IMR-90 (cell line): ENCODE data around the gene TUBA3D. TPM values are rescaled to one million over a fixed set of nuclear protein-coding genes. Genes with fewer than 3 reads are reported as not detected.

Experiments used
- ATAC-seq: fragments of 200-7000 bp; cut with Tn5 transposase; 2 replicates; pipeline ENCODE4 v1.9.1; 2020; ENCODE audit warnings: low read depth, mild to moderate bottlenecking, moderate library complexity
- BruUV-seq: library from RNA; stranded (reverse); fragments of 400-500 nt; replicated peaks from 2 replicates; lab custom pipeline; 2021; lab: Mats Ljungman, UMichigan
- CTCF ChIA-PET: fragments of 300-600 bp; formaldehyde crosslinking; extraction: SDS; loops from one replicate; lab custom pipeline; 2021; ENCODE audit warnings: antibody characterized with exemption; lab: Yijun Ruan, JAX
- POLR2A ChIA-PET: fragments of 300-600 bp; sonication (Branson Sonifier 250); formaldehyde crosslinking; loops from one replicate; lab custom pipeline; 2022; ENCODE audit warnings: antibody characterized with exemption; ENCODE audit not compliant: unreplicated experiment; lab: Charles Lee
- DNase-seq: peaks from one replicate; pipeline ENCODE4 v3.0.0; 2013
- H2AFZ ChIP-seq: replicated peaks from 2 replicates; pipeline ENCODE3; 2013; ENCODE audit warnings: low read length, mild to moderate bottlenecking; ENCODE audit not compliant: poor library complexity
- H2AK5ac ChIP-seq: 2 replicates; pipeline ENCODE4 v1.6.1; 2013; ENCODE audit warnings: low read depth, low read length, inconsistent platforms
- H2AK9ac ChIP-seq: replicated peaks from 2 replicates; pipeline ENCODE3; 2013; ENCODE audit warnings: mild to moderate bottlenecking, low read depth, low read length, moderate library complexity; ENCODE audit not compliant: poor library complexity
- H2BK120ac ChIP-seq: 2 replicates; pipeline ENCODE4 v1.6.1; 2013; ENCODE audit warnings: low read depth, low read length, inconsistent platforms
- H2BK15ac ChIP-seq: 3 replicates; pipeline ENCODE4 v1.6.1; 2013; ENCODE audit warnings: low read depth, low read length, inconsistent platforms
- H2BK20ac ChIP-seq: 2 replicates; pipeline ENCODE4 v1.6.1; 2013; ENCODE audit warnings: low read depth, mild to moderate bottlenecking, inconsistent platforms, low read length, moderate library complexity
- H2BK5ac ChIP-seq: 2 replicates; pipeline ENCODE4 v1.6.1; 2013; ENCODE audit warnings: mild to moderate bottlenecking, low read depth, low read length, inconsistent platforms; ENCODE audit not compliant: poor library complexity, severe bottlenecking
- H3K14ac ChIP-seq: replicated peaks from 2 replicates; pipeline ENCODE4 v1.6.1; 2013; ENCODE audit warnings: low read depth, low read length, inconsistent platforms
- H3K18ac ChIP-seq: 2 replicates; pipeline ENCODE4 v1.6.1; 2013; ENCODE audit warnings: low read depth, low read length, control low read depth
- H3K23ac ChIP-seq: 2 replicates; pipeline ENCODE4 v1.6.1; 2013; ENCODE audit warnings: low read depth, low read length, inconsistent platforms
- H3K27ac ChIP-seq: 2 replicates; pipeline ENCODE4 v1.5.1; 2013; ENCODE audit warnings: mild to moderate bottlenecking, control low read depth, low read length; ENCODE audit not compliant: insufficient read depth
- H3K27me3 ChIP-seq: 2 replicates; pipeline ENCODE4 v1.6.1; 2013; ENCODE audit warnings: low read length; ENCODE audit not compliant: control insufficient read depth, insufficient read depth
- H3K36me3 ChIP-seq: 2 replicates; pipeline ENCODE4 v1.6.1; 2013; ENCODE audit warnings: low read length, mixed read lengths; ENCODE audit not compliant: control insufficient read depth, insufficient read depth
- H3K4ac ChIP-seq: 2 replicates; pipeline ENCODE4 v1.6.1; 2013; ENCODE audit warnings: low read depth, low read length, inconsistent platforms
- H3K4me1 ChIP-seq: 2 replicates; pipeline ENCODE4 v1.6.1; 2013; ENCODE audit warnings: low read length, mixed read lengths; ENCODE audit not compliant: control insufficient read depth, insufficient read depth
- H3K4me2 ChIP-seq: 2 replicates; pipeline ENCODE4 v1.6.1; 2013; ENCODE audit warnings: low read depth, mild to moderate bottlenecking, control low read depth, low read length, moderate library complexity
- H3K4me3 ChIP-seq: 2 replicates; pipeline ENCODE4 v1.5.1; 2013; ENCODE audit warnings: low read depth, mild to moderate bottlenecking, control low read depth, low read length, moderate library complexity; ENCODE audit not compliant: insufficient read depth
- H3K56ac ChIP-seq: 2 replicates; pipeline ENCODE4 v1.6.1; 2013; ENCODE audit warnings: low read length, inconsistent platforms; ENCODE audit not compliant: insufficient read depth; ENCODE audit errors: extremely low read depth
- H3K79me1 ChIP-seq, 2 experiments: 2 replicates each; pipeline ENCODE4 v1.6.1; 2013; ENCODE audit warnings: low read length in 2 of 2, inconsistent platforms in 1 of 2, low read depth in 1 of 2
- H3K9ac ChIP-seq: 2 replicates; pipeline ENCODE4 v1.6.1; 2013; ENCODE audit warnings: low read depth, low read length, control low read depth
- H3K9me1 ChIP-seq: 2 replicates; pipeline ENCODE4 v1.6.1; 2013; ENCODE audit warnings: low read length, inconsistent platforms; ENCODE audit not compliant: insufficient read depth
- H3K9me3 ChIP-seq: 2 replicates; pipeline ENCODE4 v1.6.1; 2013; ENCODE audit warnings: low read length; ENCODE audit not compliant: control insufficient read depth, insufficient read depth
- H4K20me1 ChIP-seq: 2 replicates; pipeline ENCODE4 v1.6.1; 2013; ENCODE audit warnings: low read length, inconsistent platforms; ENCODE audit not compliant: insufficient read depth
- H4K5ac ChIP-seq: 2 replicates; pipeline ENCODE4 v1.6.1; 2013; ENCODE audit warnings: mild to moderate bottlenecking, low read depth, low read length, control low read depth
- H4K8ac ChIP-seq, 2 experiments: 2 replicates each; pipeline ENCODE4 v1.6.1; 2013; ENCODE audit warnings: low read depth in 2 of 2, low read length in 2 of 2, control low read depth in 1 of 2, inconsistent platforms in 1 of 2
- H4K91ac ChIP-seq: 2 replicates; pipeline ENCODE4 v1.6.1; 2013; ENCODE audit warnings: low read depth, low read length, inconsistent platforms; ENCODE audit not compliant: insufficient read depth
- BHLHE40 ChIP-seq: fragments of 150-350 bp; IDR thresholded peaks from 2 replicates; pipeline ENCODE4 v1.6.1; 2016; ENCODE audit warnings: mild to moderate bottlenecking, low read depth, low read length
- CHD1 ChIP-seq: IDR thresholded peaks from 2 replicates; pipeline ENCODE4 v1.6.1; 2012; ENCODE audit warnings: low read depth, low read length, improper control_type of control experiment
- MXI1 ChIP-seq: IDR thresholded peaks from 2 replicates; pipeline ENCODE4 v1.6.1; 2012; ENCODE audit warnings: low read depth, mild to moderate bottlenecking, low read length, moderate library complexity, borderline replicate concordance
- NFE2L2 ChIP-seq: fragments of 150-350 bp; IDR thresholded peaks from 2 replicates; pipeline ENCODE4 v1.6.1; 2016; ENCODE audit warnings: low read depth, mild to moderate bottlenecking, low read length
- RAD21 ChIP-seq: IDR thresholded peaks from 2 replicates; pipeline ENCODE4 v1.6.1; 2012; ENCODE audit warnings: low read length, improper control_type of control experiment
- RCOR1 ChIP-seq: IDR thresholded peaks from 2 replicates; pipeline ENCODE4 v1.6.1; 2012; ENCODE audit warnings: mild to moderate bottlenecking, low read length, improper control_type of control experiment; ENCODE audit not compliant: insufficient replicate concordance
- RFX5 ChIP-seq: IDR thresholded peaks from 2 replicates; pipeline ENCODE4 v1.8.0; 2012; ENCODE audit warnings: low read depth, mild to moderate bottlenecking, low read length, moderate library complexity
- WGBS, 2 experiments: methylation state at CpG; one replicate each; pipeline versions ENCODE4 v1.1.5 to v1.1.7; 2013; ENCODE audit warnings: missing lambda C conversion rate in 2 of 2; ENCODE audit not compliant: insufficient read length in 1 of 2; ENCODE audit errors: extremely low coverage in 2 of 2; 5-methylcytosine and 5-hydroxymethylcytosine counted together
- dilution Hi-C: fragments of 300-500 bp; cut with HindIII; formaldehyde crosslinking; loops from one replicate; pipeline ENCODE4 v1.14.3; 2018; ENCODE audit warnings: low sequenced_read_pairs; ENCODE audit not compliant: unreplicated experiment
- in situ Hi-C: fragments of 300-500 bp; cut with MboI; formaldehyde crosslinking; loops from 3 replicates; pipeline ENCODE4 v1.14.3; 2019; ENCODE audit warnings: low sequenced_read_pairs, inconsistent platforms, mixed read lengths
- intact Hi-C: fragments of 100-400 bp; cut with micrococcal nuclease; formaldehyde crosslinking; loops from 2 replicates; pipeline ENCODE4 v1.10.0; 2022
- polyA plus RNA-seq, 3 experiments: library from polyadenylated mRNA; depleted of rRNA; stranded (reverse); fragments of >200 nt; gene quantifications; 2 replicates each; pipeline ENCODE4 v1.2.3, GENCODE V29; 2012; ENCODE audit warnings: low replicate concordance in 1 of 3
- total RNA-seq: library from RNA; depleted of rRNA; stranded (reverse); fragments of >200 nt; gene quantifications from 2 replicates; pipeline ENCODE4 v1.2.3, GENCODE V29; 2012
- TF ChIP-seq, protein P1 (sequence below): fragments of 150-350 bp; IDR thresholded peaks from 2 replicates; pipeline ENCODE4 v1.6.1; 2016; ENCODE audit warnings: low read depth, mild to moderate bottlenecking, low read length, moderate library complexity, borderline replicate concordance

TUBA3D gene
- total and polyA plus RNA-seq, 2 of the 4 experiments (the other 2 are of a cell fraction), result not detected

GRCh38 chr2:131516011-131516410, 40.1 kb downstream of the TUBA3D start:
- intact Hi-C loops, result no loop called here
- Histone ChIP-seq H3K9ac (no peak overlapping the region), H3K9me3 (no peaks in the 10 kb centered on the region), H3K4me1 (no peaks in the 10 kb centered on the region), H3K23ac (no peak overlapping the region), H3K18ac (no peak overlapping the region), H3K56ac (no peak overlapping the region), H3K27me3 (no peaks in the 10 kb centered on the region), H4K20me1 (no peaks in the 10 kb centered on the region), H2AK5ac (no peak overlapping the region), H3K14ac (no peak overlapping the region), H3K4me3 (no peak overlapping the region), H2BK15ac (no peak overlapping the region), H2BK5ac (no peak overlapping the region), H3K4ac (no peak overlapping the region), H4K5ac (no peak overlapping the region), H3K36me3 (peaks cover 30% of the 10 kb centered on the region), H3K4me2 (no peak overlapping the region), H3K9me1 (no peaks in the 10 kb centered on the region), H4K91ac (no peak overlapping the region), H2BK20ac (no peak overlapping the region), H2BK120ac (no peak overlapping the region), H2AK9ac (no peak overlapping the region), H4K8ac (no peak overlapping the region), H3K79me1 (no peaks in the 10 kb centered on the region), H2AFZ (no peak overlapping the region), H3K27ac (no peak overlapping the region)
- DNase-seq, result no peak
- POLR2A ChIA-PET, result no interaction called here
- in situ Hi-C loops, result loop anchor here (25.0 kb wide), 2 partner anchors 404 to 1354 kb away; partner anchors contain the start of gene PLEKHB2
- CTCF ChIA-PET, result no interaction called here
- ATAC-seq, result no peak
- WGBS, 2 experiments, result 100% methylated on average over 1 of the region's 10 CpGs; no CpG with 5 or more reads in 1 of the 2 experiments
- TF ChIP-seq CHD1, result no peak
- TF ChIP-seq, protein P1, sequence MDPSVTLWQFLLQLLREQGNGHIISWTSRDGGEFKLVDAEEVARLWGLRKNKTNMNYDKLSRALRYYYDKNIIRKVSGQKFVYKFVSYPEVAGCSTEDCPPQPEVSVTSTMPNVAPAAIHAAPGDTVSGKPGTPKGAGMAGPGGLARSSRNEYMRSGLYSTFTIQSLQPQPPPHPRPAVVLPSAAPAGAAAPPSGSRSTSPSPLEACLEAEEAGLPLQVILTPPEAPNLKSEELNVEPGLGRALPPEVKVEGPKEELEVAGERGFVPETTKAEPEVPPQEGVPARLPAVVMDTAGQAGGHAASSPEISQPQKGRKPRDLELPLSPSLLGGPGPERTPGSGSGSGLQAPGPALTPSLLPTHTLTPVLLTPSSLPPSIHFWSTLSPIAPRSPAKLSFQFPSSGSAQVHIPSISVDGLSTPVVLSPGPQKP, result no peak
- TF ChIP-seq NFE2L2, result no peak
- TF ChIP-seq MXI1, result no peak
- TF ChIP-seq RFX5, result no peak
- TF ChIP-seq BHLHE40, result no peak
- TF ChIP-seq RCOR1, result no peak
- TF ChIP-seq RAD21, result no peak
- dilution Hi-C loops, result no loop called here
- no TSS peak for BruUV-seq
